Measurements from ENCODE around the gene CGB3.
"Not testable (repeated sequence)": the region's sequence is repeated elsewhere in the genome, so short reads cannot be mapped to it uniquely, and the experiment has no call there.

CGB3 gene

DNA sequence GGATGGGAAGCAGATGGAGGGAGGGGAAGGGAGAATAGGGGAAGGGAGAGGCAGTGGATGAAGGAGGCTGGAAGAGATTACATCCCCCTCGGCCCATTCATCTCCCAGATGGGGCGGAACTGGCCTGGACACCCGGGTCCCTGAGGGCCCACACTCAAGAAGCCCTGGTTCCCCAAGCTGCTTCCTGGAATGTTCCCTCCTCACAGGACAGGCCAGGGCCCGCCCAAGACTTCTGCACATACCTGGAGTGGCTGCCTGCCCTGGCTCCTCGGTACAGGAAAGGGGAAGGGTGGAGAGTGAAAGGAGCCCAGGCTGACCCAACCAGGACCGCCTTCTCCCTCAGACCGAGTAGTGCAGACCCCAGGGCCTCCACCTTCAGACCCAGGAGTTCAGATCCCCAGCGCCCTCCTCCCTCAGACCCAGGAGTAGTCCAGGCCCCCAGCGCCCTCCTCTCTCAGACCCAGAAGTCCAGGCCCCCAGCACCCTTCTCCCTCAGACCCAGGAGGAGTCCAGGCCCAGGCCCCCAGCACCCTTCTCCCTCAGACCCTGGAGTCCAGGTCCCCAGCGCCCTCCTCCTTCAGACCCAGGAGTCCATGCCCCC lies 40.0 kb upstream of the CGB3 start:
- no peak for DNase-seq (ENCODE audit: extremely low read depth, low read depth)
- TF ChIP-seq, protein P1, sequence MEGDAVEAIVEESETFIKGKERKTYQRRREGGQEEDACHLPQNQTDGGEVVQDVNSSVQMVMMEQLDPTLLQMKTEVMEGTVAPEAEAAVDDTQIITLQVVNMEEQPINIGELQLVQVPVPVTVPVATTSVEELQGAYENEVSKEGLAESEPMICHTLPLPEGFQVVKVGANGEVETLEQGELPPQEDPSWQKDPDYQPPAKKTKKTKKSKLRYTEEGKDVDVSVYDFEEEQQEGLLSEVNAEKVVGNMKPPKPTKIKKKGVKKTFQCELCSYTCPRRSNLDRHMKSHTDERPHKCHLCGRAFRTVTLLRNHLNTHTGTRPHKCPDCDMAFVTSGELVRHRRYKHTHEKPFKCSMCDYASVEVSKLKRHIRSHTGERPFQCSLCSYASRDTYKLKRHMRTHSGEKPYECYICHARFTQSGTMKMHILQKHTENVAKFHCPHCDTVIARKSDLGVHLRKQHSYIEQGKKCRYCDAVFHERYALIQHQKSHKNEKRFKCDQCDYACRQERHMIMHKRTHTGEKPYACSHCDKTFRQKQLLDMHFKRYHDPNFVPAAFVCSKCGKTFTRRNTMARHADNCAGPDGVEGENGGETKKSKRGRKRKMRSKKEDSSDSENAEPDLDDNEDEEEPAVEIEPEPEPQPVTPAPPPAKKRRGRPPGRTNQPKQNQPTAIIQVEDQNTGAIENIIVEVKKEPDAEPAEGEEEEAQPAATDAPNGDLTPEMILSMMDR (IDR thresholded peaks at IDR 0.05; ENCODE audit: low read depth, low read length, missing control alignments): no peak
- no peak overlapping the region for H3K4me3 ChIP-seq (replicated peaks; ENCODE audit: low read depth, low read length)

DNA sequence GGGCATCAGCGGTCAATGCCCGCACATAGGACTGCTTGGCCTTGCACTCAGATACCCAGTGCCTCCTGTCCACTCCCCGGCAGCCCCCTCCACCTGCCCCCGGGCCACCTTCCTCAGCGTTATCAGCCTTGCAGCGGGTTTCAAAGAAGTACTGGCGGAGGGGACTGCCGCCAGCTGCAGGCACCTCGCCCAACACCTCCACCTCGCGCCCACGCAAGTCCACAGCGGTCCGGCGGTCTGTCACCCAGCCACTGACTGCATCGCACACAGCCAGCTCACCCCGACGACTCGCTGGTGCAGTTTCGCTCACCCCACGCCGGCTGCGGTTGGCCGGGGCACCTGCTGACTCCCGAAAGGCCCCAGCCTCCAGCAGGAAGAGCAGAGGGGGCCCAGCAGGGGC lies 37.3 kb upstream of the CGB3 start:
- TF ChIP-seq, protein P1 (IDR thresholded peaks at IDR 0.05; ENCODE audit: low read depth, low read length, missing control alignments): no peak
- no peak overlapping the region for H3K4me3 ChIP-seq (replicated peaks; ENCODE audit: low read depth, low read length)
- DNase-seq (ENCODE audit: extremely low read depth, low read depth): no peak

DNA sequence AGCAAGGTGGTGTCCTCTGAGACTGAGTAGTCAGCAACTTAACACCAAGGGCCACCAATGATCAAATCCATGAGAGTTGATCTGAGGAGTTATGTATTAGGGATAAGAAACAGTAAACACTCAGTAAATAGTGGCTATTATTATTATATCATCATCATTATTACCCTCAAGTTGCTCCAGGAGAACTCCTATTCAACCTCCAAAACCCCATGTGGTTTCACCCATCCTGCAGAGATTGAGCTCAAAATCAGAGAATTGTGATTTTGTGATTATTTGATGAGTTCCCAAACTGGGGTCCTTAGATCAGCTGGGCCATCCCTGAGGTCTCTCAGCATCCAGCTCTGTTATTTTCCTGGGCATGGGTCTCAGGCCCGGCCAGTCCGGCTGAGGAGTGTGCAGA lies 36.9 kb upstream of the CGB3 start:
- DNase-seq (ENCODE audit: extremely low read depth, low read depth): no peak
- H3K4me3 ChIP-seq (replicated peaks; ENCODE audit: low read depth, low read length): no peak overlapping the region
- TF ChIP-seq, protein P1 (IDR thresholded peaks at IDR 0.05; ENCODE audit: low read depth, low read length, missing control alignments): no peak

DNA sequence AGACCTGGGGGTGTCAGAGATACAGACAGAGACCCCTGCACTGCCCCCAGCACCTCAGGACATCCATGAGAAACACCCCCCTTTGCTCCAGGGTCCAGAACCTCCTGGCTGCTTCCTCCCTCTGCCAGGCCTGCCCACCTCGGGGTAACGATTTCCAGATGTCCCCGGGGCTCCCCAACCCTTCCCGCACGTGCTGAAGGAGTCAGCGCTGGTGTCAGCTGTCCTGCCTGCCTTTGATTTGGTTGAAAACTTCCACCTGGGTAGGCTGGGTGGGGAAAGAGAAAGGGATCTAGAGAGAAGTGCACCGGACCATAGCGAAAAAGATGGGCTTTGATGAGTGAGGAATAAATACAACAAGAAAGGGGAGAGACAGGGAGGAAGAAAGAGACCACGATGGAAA lies 34.9 kb upstream of the CGB3 start:
- DNase-seq (ENCODE audit: extremely low read depth, low read depth): no peak
- TF ChIP-seq, protein P1 (IDR thresholded peaks at IDR 0.05; ENCODE audit: low read depth, low read length, missing control alignments): no peak
- no peak overlapping the region for H3K4me3 ChIP-seq (replicated peaks; ENCODE audit: low read depth, low read length)

DNA sequence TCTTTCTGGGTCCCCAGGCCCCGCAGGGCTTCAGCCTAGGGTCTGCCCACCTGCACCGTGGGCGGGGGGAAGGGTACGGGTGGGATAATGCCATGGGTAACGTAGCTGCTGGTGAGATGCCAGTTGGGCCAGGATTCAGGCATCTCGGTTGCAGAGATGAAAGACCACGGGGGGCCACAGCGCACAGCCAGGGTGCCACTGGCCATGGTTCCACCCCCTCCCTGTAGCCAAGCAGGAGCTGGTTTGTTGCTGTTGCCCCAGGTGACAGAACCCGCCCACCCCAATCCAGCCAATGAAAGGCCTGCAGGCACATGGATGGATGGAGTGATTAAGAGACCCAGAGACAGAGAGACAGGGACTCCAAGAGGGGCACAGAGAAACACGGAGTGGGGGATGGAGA lies 34.4 kb upstream of the CGB3 start:
- TF ChIP-seq, protein P1 (IDR thresholded peaks at IDR 0.05; ENCODE audit: low read depth, low read length, missing control alignments): no peak
- no peak for DNase-seq (ENCODE audit: extremely low read depth, low read depth)
- H3K4me3 ChIP-seq (replicated peaks; ENCODE audit: low read depth, low read length): no peak overlapping the region

DNA sequence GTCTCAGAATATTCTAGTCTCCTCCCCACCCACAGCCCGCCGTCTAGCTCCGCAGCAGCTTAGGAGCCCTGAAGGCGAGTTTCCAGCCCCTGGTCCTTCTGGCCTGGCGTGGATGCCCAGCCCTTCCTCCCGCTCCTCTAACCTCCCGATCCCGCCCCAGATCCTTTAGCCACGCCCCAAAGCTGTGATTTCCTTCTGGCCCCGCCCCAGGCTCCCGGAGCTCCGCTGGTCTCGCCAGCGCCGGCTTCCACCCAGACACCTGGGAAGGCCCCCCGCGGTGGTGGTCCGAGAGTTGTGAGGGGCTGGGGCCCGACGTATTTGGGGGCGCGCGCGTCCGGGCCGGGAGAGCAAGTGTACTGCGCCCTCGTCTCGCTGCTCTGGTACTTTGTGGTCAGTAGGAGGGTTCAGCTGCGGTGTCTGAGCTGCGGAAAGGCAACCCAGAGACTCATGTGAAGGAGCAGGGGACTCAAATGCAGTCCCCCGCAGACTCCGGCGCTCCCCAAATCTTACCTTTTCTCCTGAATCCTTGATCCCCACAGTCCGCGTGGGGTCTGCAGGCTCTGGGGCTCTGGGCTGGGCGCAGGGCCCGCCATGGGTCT lies 33.6 kb upstream of the CGB3 start, which contains the start of gene CGB7:
Gene CGB7 (minus strand): TSS at position 114 of the 599 bp plus-strand sequence. CDS start 2,374 bp downstream, outside the sequence.
- TF ChIP-seq, protein P1 (IDR thresholded peaks at IDR 0.05; ENCODE audit: low read depth, low read length, missing control alignments): no peak
- peak within 1 kb of the TSS; percentile 42 for H3K4me3 ChIP-seq (replicated peaks; ENCODE audit: low read depth, low read length)
- DNase-seq (ENCODE audit: extremely low read depth, low read depth): no peak

DNA sequence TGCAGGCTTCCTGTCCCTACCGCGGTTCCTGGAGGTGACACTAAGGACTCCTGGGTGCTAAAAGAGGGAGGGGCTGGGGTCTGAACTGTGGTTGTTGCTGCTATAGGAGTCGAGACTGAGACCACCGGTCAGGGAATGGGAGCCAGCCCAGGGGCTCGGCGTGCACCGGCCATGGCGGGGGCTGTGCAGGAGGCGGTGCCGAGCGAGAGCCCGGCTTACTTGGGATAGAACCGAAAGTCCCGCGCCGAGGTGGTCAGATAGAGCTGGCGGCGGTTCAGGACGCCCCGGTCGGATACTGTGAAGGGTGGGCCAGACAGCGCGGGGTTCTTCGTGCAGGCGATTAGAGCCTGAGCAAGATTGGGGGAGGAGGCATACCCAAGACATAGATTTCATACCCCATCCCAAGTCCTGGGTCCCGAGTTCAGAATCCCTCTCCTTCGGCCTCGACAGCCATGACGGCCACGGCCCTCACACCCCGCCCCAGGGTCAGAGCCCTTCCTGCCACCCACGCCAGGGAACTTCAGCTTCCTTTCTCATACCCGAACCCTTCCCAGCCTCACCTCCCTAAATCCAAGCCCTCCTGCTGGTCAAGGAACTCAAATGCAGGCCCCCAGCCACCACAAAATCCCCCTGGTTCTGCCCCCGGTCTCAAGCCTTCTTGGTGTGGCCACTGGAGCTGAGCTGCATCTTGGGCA lies 32.9 kb upstream of the CGB3 start:
- H3K4me3 ChIP-seq (replicated peaks; ENCODE audit: low read depth, low read length): peak overlapping the region; percentile 42
- not testable (repeated sequence) for DNase-seq (ENCODE audit: extremely low read depth, low read depth)

All from HFF-Myc (cell line).